ENCODE measurements around the gene VWA3B. TPM values are rescaled to one million over a fixed set of nuclear protein-coding genes. Genes with fewer than 3 reads are reported as not detected.

VWA3B gene
- total and polyA plus RNA-seq, 2 donors (not counting 3 experiments of a cell fraction or from before 2014, with no cell fraction given), result not detected

- dilution Hi-C loops (cut with MboI; ENCODE audit: extremely low pct_ligation_motif_present, low sequenced_read_pairs) (no loop called here), intact Hi-C loops (cut with micrococcal nuclease) (no loop called here)
- POLR2A ChIA-PET, result no interaction called here
- Histone ChIP-seq H3K27ac (ENCODE audit: insufficient read depth, low read depth, low read length) (no peak overlapping the region), H3K4me1 (ENCODE audit: control insufficient read depth, extremely low read depth, insufficient read depth, low read length) (no peaks in the 10 kb centered on the region), H3K9me3 (replicated peaks; ENCODE audit: control insufficient read depth, insufficient read depth, low read length) (no peaks in the 10 kb centered on the region), H3K27me3 (ENCODE audit: control insufficient read depth in 2 of 2, insufficient read depth in 2 of 2, low read length in 2 of 2) (no peaks in the 10 kb centered on the region), H3K79me2 (ENCODE audit: control insufficient read depth, insufficient read depth, low read length) (no peaks in the 10 kb centered on the region), H3K9me1 (replicated peaks; ENCODE audit: control insufficient read depth, extremely low read depth, insufficient read depth, low read length) (no peaks in the 10 kb centered on the region), H3K9ac (replicated peaks; ENCODE audit: extremely low read depth, insufficient read depth, low read length) (no peak overlapping the region), H4K20me1 (replicated peaks; ENCODE audit: control insufficient read depth, extremely low read depth, insufficient read depth, low read length) (no peaks in the 10 kb centered on the region), H3K4me3 (replicated peaks in 1 of 3; ENCODE audit: insufficient read depth in 1 of 3, low read depth in 1 of 3, low read length in 3 of 3) (no peak overlapping the region), H3K4me2 (ENCODE audit: insufficient read depth, low read length) (no peak overlapping the region), H2AFZ (ENCODE audit: low read depth, low read length) (no peak overlapping the region), H3K36me3 (ENCODE audit: control insufficient read depth in 2 of 2, extremely low read depth in 1 of 2, insufficient read depth in 2 of 2, low read length in 2 of 2) (no peaks in the 10 kb centered on the region)
- TF ChIP-seq CTCF (IDR thresholded peaks at IDR 0.05; ENCODE audit: extremely low read depth in 1 of 2, insufficient read depth in 1 of 2, low read depth in 1 of 2, low read length in 2 of 2), result no peak
- TF ChIP-seq POLR2A (IDR thresholded peaks at IDR 0.05; ENCODE audit: low read depth, low read length), result no peak
- TF ChIP-seq FOS (IDR thresholded peaks at IDR 0.05; ENCODE audit: borderline replicate concordance, insufficient read depth, low read length), result no peak
- TF ChIP-seq MAX (IDR thresholded peaks at IDR 0.05; ENCODE audit: insufficient read depth, insufficient read length), result no peak
- no peak for TF ChIP-seq EZH2 (IDR thresholded peaks at IDR 0.05; ENCODE audit: borderline replicate concordance, low read depth, low read length, severe bottlenecking)
- no peak for TF ChIP-seq JUN (IDR thresholded peaks at IDR 0.05; ENCODE audit: borderline replicate concordance, insufficient read depth, insufficient read length, low read depth)
- no peak for TF ChIP-seq GATA2 (IDR thresholded peaks at IDR 0.05; ENCODE audit: insufficient read depth, insufficient read length, low read depth, low read length)
- TF ChIP-seq POLR2AphosphoS5 (IDR thresholded peaks at IDR 0.05; ENCODE audit: insufficient read depth, low read depth, low read length), result no peak
- TF ChIP-seq MYC (IDR thresholded peaks at IDR 0.05; ENCODE audit: low read depth, low read length), result no peak
- CTCF ChIA-PET, result no interaction called here
- no TSS peak for BruUV-seq (replicated peaks)
- no peak for DNase-seq (ENCODE audit: low read depth, low spot score)
- no peak for FAIRE-seq
Measured at GRCh38 chr2:98142106-98142791, 55.3 kb downstream of the VWA3B start.

Measured in endothelial cell of umbilical vein (primary cell).